Esophagus squamous epithelium (tissue), 4 donors: ENCODE results near the gene PRSS2.
"Not testable (repeated sequence)": the region's sequence is repeated elsewhere in the genome, so short reads cannot be mapped to it uniquely, and the experiment has no call there.

Experiments used
- POLR2A ChIP-seq, 4 donors: fragments of 450-650 bp; IDR thresholded peaks; one replicate each; pipeline ENCODE4 v1.6.1; 2017; ENCODE audit warnings: antibody characterized with exemption in 4 of 4, mild to moderate bottlenecking in 4 of 4, moderate library complexity in 3 of 4
- TF ChIP-seq, protein P1 (sequence below), 6 experiments: fragments of 450-650 bp in 4 of 6; fragments of 200-600 bp in 2 of 6; sonication (generic) in 2 of 6; IDR thresholded peaks; one replicate each; pipeline ENCODE4 v1.5.1; 2016 to 2019; ENCODE audit warnings: antibody characterized with exemption in 6 of 6, mild to moderate bottlenecking in 4 of 6, moderate library complexity in 4 of 6

GRCh38 chr7:142753925-142754491 is 16.8 kb upstream of the PRSS2 start:
- TF ChIP-seq, protein P1, sequence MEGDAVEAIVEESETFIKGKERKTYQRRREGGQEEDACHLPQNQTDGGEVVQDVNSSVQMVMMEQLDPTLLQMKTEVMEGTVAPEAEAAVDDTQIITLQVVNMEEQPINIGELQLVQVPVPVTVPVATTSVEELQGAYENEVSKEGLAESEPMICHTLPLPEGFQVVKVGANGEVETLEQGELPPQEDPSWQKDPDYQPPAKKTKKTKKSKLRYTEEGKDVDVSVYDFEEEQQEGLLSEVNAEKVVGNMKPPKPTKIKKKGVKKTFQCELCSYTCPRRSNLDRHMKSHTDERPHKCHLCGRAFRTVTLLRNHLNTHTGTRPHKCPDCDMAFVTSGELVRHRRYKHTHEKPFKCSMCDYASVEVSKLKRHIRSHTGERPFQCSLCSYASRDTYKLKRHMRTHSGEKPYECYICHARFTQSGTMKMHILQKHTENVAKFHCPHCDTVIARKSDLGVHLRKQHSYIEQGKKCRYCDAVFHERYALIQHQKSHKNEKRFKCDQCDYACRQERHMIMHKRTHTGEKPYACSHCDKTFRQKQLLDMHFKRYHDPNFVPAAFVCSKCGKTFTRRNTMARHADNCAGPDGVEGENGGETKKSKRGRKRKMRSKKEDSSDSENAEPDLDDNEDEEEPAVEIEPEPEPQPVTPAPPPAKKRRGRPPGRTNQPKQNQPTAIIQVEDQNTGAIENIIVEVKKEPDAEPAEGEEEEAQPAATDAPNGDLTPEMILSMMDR (IDR thresholded peaks at IDR 0.05): not testable (repeated sequence)
- TF ChIP-seq POLR2A (IDR thresholded peaks at IDR 0.05): not testable (repeated sequence)
